NCI-H2196 (cell line): ENCODE measurements around the gene AIPL1.

Experiments used
- DNase-seq: peaks from one replicate; lab custom pipeline; 2025; ENCODE audit not compliant: unreplicated experiment; lab: John Stamatoyannopoulos, UW

The AIPL1 gene

GRCh38 chr17:6421700-6422604, 13.0 kb downstream of the AIPL1 start:
- peak; percentile 70 for DNase-seq

- DNase-seq = peak; percentile 34
Observed at GRCh38 chr17:6420173-6420641, 14.7 kb downstream of the AIPL1 start.

- DNase-seq = no peak
Observed at GRCh38 chr17:6415616-6416015, 19.3 kb downstream of the AIPL1 start.

- peak; percentile 16 for DNase-seq
Observed at GRCh38 chr17:6413065-6413464, 21.9 kb downstream of the AIPL1 start.

GRCh38 chr17:6408735-6409134, 26.2 kb downstream of the AIPL1 start:
- DNase-seq = no peak

GRCh38 chr17:6408276-6408675, 26.6 kb downstream of the AIPL1 start:
- DNase-seq = no peak

- no peak for DNase-seq
Observed at GRCh38 chr17:6402258-6402657, 32.7 kb downstream of the AIPL1 start.

GRCh38 chr17:6398955-6399354, 36.0 kb downstream of the AIPL1 start:
- no peak for DNase-seq

GRCh38 chr17:6394055-6394606, 40.8 kb downstream of the AIPL1 start:
- DNase-seq = no peak

GRCh38 chr17:6393351-6393952, 41.5 kb downstream of the AIPL1 start:
- DNase-seq = peak; percentile 27

- no peak for DNase-seq
Observed at GRCh38 chr17:6392609-6393350, 42.1 kb downstream of the AIPL1 start.

GRCh38 chr17:6388416-6388815, 46.5 kb downstream of the AIPL1 start:
- DNase-seq = no peak

GRCh38 chr17:6387858-6388257, 47.1 kb downstream of the AIPL1 start:
- DNase-seq = no peak

- no peak for DNase-seq
Observed at GRCh38 chr17:6387442-6387841, 47.5 kb downstream of the AIPL1 start.

- no peak for DNase-seq
Observed at GRCh38 chr17:6386041-6386630, 48.8 kb downstream of the AIPL1 start.

GRCh38 chr17:6384481-6384880, 50.4 kb downstream of the AIPL1 start:
- DNase-seq = no peak

- DNase-seq = no peak
Observed at GRCh38 chr17:6381526-6382465, 53.1 kb downstream of the AIPL1 start.

- no peak for DNase-seq
Observed at GRCh38 chr17:6380915-6381438, 53.9 kb downstream of the AIPL1 start.

- DNase-seq = no peak
Observed at GRCh38 chr17:6377906-6378305, 57.0 kb downstream of the AIPL1 start.

- no peak for DNase-seq
Observed at GRCh38 chr17:6376931-6377361, 58.0 kb downstream of the AIPL1 start.
